Occipital lobe (tissue), 2 donors: Measurements from ENCODE around the gene CHRM4. TPM values are rescaled to one million over a fixed set of nuclear protein-coding genes. Genes with fewer than 3 reads are reported as not detected.
A peak's percentile ranks its signal among the peaks of the same experiment; 100 is the strongest.

Experiments used
- DNase-seq: peaks from one replicate; lab custom pipeline; 2025; lab: John Stamatoyannopoulos, UW
- total RNA-seq: library from RNA; depleted of rRNA; stranded (reverse); fragments of >200 nt; gene quantifications from one replicate; pipeline ENCODE4 v1.2.3, GENCODE V29; 2014

The CHRM4 gene
- 0.78 TPM for total RNA-seq

DNA sequence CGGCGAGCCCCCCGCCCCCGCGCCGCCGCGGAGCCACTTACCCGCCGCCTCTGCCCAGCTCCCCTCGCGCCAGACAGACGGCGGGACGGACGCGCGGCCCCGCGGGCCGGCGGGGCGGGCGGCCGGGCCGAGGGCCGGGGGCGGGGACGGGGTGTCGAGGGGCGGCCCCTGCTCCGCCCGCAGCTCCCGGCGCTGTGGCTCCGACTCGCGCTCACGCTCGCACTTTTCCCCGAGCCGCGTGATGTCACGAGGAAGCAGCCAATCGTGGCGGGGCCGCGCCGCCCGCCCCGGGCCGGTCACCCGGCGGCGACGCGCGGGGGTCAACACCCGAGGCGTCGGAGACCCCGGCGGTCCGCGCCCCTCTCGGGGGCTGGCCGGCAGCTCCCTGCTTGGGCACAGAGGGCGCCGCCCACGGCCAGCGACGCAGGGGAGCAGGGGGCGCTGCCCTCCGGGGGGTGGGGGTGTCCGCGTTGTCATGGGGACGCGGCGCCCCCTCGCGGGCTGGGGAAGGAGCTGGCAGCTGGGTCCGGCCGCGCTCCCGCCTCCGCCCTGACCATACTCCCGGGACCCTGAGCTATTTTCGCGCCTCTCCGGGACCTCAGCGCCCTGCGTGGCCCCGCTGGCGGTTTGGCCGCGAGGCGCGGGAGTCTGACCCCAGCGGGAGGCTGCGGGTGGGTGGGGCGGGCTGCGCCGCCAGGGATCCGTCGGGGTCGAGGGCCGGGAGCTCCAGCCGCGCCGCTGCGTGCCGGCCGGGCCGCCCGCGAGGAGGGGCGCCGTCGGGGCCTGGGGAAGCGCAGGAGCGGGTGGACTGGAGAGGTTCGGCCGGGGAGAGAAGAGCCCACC lies at the start of gene CHRM4:
CHRM4 (minus strand) TSS at position 199 of the 843 bp plus-strand sequence. CDS start 5,219 bp downstream, outside the sequence.
- peak; percentile 48 for DNase-seq

DNA sequence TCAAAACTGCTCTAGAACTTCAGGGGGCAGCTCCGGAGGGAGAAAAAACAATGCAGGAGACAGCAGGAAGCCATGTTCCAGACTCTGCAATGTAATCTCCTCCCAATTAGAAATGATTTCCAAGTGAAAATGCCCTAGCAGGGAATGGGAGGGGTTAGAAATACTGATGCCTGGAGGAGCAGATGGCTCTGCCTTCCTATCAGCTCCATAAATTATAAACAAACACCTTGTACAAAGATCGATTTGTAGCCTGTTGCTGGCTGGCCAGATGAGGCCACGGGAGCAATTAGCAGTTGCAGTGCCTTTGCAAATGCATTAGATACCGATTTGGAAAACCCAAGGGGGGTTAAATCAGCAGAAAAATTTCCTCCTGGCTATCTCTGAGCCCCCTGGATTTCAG lies 46.6 kb upstream of the CHRM4 start:
- DNase-seq: no peak

DNA sequence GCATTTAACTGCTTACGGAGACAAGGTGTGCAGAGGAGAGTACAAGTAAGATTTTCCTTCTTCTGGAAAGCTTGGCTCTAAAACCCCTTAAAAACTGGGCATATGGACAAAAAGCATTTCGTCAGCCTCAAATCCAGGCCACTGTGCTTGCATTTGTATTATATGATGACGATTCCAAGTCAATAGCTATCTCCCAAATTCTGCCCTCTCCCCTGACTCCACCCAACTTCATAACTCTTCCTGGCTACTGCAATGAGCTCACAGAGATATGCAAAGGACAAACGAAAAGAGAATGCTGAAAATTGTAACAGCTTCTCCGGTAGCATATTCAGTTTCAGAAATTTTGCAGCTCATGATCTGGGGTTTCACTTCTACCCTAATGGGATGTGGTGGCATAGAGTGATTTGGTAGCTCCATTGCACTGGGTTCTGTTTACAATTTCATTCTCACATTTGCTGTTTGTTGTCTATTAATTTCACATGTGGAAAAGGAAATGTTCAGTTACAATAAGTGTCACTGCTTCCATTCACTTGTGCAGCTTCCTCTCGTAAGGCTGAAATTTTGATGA lies 45.6 kb upstream of the CHRM4 start:
- DNase-seq: no peak

DNA sequence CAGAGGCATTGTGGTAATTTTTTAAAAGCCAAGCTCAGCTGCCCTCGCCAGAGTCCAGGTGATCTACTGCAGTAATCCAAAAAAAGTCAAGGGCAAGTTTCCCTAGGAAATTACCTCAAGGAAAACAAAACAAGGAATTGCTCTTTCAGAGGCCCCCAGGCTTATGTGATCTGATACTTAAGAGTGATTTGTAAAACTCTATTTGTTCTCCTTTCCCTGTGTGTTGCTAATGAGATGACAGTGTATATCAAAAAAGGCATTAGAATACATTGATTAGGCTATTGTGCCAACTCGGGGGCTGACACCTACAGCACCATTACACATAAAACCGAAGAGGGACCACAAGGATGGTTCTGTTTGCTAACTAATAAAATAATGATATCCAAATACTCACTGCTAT lies 44.5 kb upstream of the CHRM4 start:
- no peak for DNase-seq

DNA sequence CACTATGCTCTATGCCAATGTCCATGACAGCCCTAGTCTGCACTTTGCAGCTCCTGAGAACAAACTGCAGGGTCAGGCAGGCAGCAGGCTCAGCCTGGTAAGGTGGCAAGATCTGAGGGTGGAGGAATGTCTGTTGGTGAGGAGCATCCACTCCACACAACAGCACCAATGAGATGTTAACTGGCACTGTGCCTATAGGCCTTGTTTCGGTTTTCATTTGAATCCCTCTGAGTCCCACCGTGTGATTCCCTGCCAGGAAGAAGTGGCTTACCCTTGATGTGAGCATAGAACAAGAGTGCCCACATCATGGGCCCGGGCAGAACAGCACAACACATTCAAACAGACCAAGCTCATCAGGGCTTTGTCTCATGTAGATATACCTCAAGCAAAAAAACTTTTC lies 44.1 kb upstream of the CHRM4 start:
- no peak for DNase-seq

DNA sequence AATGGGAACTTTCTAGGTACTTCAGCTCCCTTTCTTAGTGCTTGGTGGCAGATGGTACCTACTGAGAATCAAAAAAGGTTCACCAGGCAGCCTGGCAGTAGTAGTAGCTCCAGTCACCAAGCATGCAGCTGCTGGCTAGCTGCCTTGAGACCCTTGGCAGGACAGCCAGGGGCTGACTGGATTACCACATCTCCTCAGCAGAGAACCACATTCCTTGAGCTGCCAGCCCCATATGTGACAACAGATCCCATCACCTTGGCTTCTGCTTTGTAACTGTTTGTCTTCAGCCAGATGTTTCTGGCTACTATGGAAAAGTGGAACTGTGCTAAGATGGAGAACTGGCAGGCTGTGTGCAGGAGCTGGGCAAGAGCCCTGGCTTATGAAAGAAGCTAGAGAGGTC lies 39.6 kb upstream of the CHRM4 start:
- DNase-seq: no peak

DNA sequence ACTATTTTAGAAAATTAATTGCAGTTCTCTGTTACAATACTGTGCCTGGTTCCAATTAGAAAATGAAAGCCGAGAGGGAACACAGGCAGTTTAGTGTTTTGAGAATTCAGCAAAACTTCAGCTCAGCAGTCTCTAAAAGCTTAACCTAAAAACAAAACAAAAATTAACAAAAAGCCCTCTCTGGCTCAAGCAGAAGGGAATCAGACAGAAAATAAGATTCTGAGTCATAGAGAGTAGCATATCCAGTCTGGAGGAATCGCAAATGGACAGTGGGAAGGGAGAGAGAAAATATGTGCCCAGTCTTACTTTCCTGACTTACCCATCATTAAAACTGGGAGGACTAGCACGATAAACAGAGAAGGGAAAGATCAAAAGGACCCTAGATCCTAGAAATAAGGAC lies 38.1 kb upstream of the CHRM4 start:
- DNase-seq: no peak

DNA sequence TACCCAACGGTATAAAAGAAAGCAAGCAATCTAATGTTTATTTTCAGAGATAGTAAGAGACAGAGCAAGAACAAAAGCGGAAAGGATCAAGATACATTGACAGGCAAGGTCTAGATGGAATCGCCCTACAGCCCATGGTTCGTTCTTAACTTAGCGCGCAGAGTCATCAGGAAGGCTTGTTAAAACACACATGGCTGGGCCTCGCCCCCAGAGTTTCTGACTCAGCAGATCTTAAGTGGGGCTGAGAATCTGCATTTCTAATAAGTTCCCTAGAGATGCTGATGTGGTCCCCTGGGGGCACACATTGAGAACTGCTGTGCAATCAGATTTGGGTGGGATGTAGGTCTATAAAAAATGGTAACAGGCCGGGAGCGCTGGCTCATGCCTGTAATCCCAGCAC lies 35.8 kb upstream of the CHRM4 start:
- DNase-seq: no peak

DNA sequence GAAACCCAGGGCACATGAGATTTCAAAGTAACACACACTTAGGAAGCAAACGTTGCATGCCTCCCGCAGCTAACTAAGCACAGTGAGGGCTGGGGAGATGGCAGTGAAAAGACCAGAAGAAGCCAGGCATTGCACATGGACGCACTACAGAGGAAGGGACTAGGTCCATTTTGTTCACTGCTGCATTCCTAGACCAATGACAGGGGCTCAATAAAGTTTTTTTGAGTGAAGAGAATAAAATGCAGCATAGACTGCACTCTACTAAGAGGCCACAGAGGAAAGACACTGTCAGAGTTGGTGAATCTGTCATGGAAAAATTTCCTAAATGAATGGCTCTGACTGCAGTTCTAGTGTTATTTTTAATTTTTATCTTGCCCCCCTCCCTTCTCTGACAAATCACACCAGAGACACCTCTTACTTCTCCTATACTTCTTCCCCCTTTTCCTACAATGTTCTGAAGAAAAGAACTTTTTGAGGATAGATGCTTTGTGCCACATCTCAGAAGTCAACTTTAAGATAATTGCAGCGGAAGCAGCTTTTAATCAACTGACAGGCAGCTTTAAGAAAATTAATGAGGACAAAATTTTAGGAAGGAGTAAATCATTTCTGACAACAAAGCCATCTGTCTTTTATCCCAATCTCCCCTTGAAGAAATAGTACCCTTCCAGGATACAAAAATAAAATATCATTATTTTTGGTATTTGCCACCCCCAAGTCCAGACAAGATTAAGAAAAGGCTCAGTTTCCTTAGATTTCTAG lies 34.8 kb upstream of the CHRM4 start:
- no peak for DNase-seq

DNA sequence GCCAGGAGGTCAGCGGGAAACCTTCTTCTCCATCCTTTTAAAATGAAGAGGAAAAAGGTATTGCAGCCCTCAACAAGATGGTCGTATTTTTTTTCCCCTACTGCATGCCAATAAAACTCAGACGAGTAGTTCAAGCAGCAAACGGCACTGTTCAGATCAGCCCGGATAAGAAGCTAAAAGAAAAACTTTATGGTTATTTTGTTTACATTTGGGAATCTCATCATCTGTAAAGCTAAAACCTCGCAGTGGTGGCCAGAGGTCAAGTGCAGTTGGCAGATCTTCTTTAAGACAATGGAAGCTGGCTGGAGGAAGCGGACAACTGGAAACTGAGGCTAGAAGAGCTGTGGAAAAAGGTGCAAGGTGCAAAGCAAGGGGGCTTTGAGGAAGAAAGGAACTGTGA lies 31.0 kb upstream of the CHRM4 start:
- DNase-seq: no peak

DNA sequence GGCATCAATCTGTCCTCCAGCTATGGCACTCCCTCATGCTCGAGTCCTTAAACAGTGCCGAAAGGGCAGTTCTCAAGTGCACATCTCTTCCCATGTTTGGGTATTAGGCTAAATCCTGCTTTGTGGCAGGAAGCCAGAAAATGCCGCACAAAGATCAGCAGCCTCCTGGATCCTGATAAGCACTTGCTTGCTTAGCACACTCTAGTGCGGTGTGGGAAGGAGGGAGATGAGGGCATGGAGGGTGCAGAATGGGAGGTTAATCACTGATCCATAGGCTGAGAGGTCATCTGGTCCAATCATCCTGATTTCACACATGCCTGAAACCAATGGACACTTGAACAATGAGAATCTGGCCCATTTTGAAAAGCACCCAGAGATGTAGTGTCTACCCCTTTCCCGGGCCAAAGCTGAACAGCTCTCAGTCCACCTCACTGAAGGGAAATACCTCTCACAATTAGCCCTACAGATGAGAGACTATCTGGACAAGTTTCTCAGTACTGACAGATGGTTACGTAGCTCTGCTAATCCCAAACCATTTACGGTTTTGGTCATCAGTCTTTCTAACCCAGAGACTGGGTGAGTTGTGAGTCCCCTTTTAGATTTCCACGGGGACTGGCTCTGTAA lies 29.8 kb upstream of the CHRM4 start:
- DNase-seq: no peak

DNA sequence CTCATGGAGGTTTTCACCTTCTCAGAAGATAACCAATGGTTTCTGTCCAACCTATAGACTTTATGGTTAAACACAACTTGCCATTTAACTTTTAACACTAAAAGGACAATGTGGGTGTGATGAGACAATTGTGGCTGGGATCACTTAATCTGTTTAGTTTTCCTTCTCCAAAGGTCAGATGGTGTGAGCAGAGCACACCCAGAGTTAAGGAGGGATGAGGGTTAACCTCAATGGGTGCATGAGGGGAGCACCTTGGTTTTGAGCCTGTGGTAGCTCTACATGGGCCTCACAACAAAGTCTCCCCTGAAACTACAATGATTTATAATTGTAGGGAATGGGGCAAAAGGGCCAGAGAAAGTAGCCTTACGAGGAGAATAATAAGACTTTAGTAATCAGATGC lies 28.9 kb upstream of the CHRM4 start:
- no peak for DNase-seq

DNA sequence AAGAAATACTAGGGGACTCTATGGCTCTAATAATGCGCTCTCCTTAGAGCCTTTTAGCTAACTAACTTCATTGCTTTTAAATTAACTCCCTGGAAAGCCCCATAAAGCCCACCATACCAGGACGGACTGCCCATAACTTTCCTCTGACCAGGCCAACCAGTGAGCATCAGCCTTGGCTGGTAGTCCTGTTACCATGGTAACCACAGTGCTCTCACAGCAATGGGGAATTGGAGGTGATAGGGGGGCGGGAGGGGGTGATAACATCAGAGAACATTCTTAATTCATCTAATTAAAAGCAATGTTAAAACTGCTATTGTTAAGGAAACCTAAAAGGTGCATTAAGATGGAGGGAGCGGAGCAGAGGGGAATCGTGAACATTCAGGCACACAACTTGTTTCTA lies 27.2 kb upstream of the CHRM4 start:
- DNase-seq: no peak

DNA sequence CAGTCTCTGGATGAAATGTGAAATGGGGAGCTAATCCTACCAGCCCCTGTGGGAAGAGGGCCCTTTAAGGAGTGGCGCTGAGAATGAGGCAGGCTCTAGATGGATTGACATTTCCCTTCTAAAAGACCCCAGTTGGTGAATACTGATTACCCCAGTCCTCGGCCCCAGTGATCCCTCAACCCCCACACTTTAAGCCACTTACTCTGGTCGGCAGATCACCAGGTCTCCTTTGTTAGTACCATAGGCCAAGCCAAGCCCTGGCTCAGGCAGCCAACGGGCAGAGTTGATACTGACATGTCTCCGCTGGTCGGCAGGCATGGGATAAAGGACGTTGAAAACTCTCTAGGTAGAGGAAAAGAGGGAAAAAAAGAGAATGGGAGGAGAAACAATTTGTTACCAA lies 26.1 kb upstream of the CHRM4 start:
- DNase-seq: no peak

DNA sequence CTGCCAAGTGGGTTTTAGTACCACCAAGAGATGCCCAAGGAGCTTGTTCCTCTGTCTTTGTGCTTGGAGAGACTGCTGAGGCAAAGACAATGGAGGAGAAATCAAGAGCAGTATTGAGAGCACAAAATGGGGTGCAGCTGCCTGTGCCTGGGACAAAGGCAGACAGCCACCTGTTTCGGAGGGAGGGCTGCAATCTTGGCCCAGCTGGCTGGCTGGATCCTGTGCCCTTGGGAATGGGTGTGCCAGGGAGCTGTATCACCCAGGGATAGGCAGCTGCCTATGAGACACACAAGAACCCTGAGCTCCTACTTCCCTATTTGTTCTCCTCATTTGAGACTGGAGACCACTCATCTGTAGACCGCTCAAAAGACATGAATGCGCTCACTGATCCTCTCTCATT lies 23.3 kb upstream of the CHRM4 start:
- no peak for DNase-seq

DNA sequence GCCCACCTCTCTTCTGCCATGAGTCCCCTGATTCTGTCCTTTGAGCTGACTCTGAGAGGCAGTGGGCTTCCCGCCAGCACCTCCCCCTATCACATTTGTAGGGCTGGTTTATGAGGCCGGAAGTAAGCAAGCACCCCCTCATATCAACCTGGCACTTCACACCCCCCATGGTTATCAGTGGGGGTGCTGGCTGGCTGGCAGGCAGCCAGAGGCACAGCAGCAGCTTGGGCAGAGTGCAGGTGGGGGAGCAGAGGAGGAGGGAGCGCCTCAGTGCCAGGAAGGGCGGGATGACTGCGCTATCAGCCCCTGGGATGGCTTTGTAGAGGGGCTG lies 22.9 kb upstream of the CHRM4 start:
- DNase-seq: no peak

DNA sequence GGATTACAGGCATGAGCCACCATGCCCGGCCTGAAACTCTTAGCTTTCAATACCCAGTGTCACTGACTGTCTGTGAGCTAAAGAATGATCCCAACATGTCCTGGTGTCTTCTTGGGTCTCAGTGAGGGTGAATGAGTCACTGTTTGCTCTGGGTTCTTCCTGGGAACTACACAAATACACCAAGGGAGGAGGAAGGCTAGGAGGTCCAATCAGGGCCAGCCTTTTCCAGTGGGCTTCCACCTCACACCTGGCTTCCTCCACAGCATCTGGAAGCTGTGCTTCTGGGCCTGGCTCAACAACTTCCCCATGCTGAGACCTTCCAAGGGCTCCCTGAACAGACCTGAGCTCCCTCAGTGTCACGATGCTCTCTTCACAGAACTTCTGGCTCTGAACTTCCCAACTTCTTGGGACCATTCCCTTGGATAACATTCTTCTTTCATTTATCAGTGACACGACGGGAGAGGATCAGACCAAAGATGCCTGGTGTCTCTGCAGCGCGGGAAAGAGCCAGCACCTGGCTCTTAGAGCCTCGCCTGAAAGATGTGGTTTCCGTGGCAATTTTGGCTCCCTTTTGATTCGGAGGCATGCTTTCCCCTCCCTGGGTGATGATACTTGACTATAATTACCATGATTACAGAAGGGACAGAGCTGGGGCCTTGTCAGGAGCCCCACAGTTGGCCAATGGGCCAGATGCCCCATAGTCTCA lies 22.3 kb upstream of the CHRM4 start:
- no peak for DNase-seq

DNA sequence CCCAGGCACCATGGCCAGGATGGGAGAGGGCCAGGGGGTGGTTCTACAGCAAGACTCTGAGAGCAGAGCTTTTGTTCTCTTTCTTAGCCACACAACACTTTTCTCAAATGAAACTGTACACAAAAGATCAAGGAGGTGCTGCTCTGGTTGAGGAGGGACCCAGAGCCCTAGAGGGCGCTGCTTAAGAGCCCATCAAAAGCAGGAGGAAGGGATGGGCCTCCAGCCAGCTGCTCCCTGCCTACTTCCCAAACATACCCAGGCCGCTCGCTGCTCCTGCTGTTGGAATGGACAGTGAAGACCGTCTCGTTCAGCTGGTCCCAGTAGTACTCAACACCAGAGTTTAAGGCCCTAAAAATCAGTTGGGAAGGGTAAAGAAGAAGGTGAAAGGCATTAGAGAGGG lies 18.4 kb upstream of the CHRM4 start:
- DNase-seq: no peak

DNA sequence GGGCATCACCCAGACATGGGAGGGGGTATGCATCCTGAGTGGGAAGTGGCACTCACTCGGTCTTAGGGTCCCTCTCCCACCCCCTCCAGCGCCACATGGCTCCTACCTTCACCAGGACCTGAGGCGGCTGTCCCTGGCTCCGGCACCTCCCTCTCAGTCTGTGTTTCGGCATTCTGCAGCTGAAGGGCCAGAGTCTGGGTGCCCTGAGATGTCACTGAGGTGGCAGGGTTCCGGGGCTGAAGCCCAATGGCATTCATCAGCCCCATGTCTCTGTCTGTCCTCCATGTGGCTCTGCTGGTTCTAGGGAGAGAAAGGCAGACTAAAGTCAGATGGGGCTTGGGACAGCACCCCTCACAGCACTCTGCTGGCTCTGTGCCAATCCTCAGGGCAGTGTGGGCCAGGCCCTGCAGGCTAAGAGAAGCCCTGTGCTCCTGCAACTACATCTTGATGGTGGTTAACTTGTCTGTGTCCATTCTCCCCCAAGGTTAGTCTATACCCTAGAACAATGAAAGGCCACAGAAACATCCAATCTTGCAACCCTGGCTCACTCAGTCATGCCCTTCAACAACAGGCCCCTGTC lies 16.9 kb upstream of the CHRM4 start:
- DNase-seq: no peak

DNA sequence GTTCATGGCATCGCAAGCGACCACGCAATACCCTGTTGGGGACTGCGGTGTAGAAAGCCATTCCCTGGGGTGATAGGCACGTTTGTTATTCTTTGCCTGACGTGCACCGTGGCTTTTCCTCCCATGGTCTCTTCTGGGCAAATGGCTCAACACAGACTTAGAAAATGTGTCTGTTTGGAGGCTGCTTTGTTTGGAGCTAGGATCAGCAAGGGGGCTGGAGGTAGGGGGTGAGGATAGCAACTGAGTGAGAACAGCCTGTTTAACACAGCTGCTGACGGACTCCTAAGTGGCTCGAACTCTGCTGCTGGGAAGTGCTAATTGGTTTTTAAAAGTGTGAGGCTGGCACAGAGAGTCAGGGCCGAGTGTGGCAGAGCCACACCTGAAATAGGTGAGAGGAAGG lies 16.1 kb upstream of the CHRM4 start:
- no peak for DNase-seq

DNA sequence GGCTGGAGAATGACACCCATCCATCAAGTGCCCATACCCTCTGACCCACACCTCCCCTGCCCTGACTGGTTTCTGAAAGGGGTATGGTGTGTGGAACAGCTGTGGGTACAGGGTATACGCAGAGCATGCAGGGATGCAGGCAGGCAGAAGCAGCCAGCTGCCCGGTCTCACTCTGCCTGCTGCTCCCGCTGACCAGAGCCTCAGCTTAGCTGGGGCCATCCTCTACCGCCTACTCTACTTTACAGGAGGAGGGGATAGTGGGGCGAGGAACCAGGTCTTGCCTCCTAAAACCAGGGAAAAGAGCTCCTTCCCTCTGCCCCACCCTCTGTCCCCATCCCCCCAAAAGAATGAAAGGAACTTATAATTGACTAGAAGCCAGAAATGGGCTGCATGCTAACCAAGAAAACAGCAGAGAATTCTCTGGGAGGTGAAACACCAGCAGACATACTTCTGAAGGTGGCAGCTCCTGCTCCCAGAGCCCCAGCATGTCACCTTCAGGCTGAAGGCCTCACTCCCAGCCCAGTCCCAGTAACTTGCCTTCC lies 13.0 kb upstream of the CHRM4 start:
- DNase-seq: no peak
